Midbrain (tissue), 1 donor: ENCODE measurements around the gene RPL21.
"Not testable (repeated sequence)": the region's sequence is repeated elsewhere in the genome, so short reads cannot be mapped to it uniquely, and the experiment has no call there.

Experiments
- DNase-seq: peaks from one replicate; lab custom pipeline; 2025; lab: John Stamatoyannopoulos, UW

RPL21 gene

DNA sequence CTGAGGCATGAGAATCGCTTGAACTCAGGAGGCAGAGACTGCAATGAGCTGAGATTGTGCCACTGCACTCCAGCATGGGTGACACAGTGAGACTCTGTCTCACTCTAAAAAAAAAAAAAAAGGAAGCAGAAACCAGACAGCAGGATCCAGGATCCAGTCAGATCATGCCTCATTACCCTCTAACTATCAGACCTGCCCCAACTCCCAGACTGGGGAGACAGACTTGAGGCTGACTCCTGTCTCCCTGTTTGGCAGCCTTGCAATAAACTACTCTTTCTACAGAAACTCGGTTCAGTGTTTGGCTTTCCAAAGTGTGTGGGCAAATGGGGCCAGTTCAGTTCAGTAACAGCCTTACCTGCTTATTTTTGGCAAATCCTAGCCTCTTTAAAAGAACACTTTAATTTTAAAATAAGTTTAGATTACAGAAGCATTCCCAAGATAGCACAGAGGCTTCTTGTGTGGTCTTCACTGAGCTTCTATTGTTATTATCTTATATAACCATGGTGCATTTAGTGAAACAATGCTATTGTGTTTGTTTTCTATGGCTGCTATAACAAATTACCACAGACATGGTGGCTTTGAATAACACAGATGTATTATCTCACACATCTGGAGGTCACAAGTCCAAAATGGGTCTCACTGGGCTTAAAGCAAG, 37.8 kb downstream of the RPL21 start:
- DNase-seq: peak; percentile 42

DNA sequence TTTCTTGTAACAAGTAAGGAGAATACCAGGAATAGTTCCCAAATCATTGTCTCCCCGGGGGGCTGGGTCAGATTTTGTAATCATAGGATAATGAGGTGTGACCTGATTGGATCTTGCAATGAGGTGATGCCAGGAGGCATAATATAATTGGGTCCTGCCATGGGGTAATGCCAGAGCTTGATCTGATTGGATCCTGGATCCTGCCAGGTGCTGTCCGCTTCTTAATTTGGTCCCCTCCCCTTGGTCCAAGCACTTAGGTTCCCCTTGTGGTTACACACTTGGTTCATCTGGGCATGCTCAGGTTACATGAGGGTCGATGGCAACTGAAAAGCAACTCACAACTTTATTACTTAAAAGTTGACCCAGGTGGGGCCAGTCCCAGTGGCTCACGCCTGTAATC, 39.4 kb downstream of the RPL21 start:
- no peak for DNase-seq

DNA sequence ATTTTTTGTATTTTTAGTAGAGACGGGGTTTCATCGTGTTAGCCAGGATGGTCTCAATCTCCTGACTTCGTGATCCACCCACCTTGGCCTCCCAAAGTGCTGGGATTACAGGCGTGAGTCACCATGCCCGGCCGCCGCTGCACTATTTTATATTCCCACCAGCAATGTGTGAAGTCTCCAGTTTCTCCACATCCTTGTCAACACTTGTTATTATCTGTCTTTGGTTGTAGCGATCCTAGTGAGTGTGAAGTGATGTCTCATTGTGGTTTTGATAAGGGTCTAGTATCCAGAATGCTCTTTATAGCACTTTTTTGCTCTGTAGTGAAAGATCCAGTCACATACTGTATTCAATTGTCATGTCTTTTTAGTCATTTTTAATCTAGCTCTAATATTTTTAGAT, 40.6 kb downstream of the RPL21 start:
- DNase-seq: not testable (repeated sequence)

DNA sequence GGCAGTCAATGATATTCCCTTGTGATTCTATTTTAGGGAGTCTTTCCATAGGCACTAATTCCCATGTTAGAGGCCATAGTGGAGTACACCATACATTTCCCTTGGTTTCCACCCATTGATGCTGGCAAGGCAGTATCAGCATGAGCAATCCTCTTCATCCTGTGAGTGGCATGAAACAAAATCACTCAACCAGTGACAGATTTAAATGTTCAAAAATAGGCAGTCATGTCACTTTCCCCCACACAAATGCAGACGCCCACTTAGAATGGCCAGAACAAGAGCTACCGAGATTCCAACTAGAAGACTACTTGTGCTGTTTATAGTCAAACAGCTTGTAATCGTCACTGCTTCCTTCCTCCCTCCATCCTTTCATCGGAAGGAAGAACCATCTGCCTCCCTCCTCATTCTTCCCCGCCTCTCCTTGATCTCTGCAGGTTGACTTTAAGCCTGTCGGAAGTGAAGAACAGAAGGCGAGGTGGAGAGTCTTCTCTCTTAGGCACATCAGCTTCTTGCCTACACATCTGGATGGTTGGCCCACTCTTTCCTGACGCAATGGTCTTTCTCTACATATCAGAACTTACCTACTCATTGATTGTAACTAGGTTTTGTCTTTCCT, 41.8 kb downstream of the RPL21 start:
- no peak for DNase-seq

DNA sequence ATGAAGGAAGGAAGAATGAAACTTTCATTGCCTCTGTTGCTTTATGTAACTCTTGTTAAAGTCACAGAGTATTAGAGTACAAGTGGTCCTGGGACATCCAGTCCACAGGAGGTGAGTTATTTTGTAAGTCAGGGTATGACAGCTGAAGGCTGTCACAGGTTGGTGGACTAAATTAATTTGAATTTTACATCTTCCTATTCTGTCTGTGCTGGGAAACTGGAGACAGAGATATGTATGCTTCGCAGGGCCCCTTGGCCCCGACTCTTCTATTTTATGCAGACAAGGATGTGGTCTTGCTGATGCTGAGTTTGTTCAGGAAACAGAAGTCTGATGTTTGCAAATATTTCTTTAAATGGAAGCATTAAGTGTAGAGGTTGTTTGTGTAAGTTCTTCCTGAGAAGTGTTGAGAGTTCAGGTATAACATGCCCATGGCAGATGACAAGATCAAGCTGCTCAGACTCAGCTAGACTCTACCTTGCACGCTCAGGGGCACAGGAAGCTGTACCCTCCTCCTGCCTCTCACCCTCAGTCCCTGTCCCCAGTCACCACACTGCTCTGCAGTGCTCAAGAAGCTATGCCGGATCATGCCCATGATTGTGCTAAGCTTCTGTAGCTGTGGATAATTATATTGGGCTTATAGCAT, 42.6 kb downstream of the RPL21 start:
- no peak for DNase-seq

DNA sequence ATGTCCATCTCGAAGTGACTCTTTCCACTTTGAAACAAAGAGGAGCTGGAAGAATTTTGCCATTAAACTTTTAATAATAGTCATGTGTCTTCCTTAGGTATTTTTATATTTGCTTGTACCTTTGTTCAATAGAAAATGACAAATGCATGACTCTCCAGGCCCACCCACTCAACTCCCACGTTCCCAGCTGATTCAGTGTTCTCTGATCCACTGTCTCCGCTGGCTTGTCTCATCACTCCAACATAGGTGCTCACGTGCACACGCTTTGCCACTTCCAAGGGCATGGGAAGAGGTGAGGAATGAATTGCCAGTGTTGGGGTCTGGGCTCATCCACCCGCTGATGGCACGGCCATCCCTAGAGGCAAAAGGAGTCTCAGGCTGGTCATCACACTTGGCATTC, 43.7 kb downstream of the RPL21 start:
- DNase-seq: no peak

DNA sequence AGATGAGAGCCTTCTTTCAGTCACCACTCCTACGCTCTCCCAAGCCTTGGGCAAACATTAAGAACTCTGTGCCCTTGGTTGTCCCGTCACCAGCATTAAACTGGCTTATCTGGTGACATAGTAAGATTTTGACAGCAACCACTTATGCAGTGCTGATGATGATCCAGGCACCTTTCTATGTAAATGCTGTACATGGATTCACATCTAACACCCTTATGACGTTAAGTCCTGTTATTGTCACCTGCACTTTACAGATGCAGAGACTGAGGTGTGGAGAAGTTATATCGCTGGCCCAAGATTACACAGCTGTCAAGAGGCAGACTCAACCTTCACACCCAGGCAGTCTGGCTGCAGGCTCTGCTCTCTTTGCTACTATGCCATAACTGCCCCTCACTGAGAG, 44.3 kb downstream of the RPL21 start:
- DNase-seq: no peak

DNA sequence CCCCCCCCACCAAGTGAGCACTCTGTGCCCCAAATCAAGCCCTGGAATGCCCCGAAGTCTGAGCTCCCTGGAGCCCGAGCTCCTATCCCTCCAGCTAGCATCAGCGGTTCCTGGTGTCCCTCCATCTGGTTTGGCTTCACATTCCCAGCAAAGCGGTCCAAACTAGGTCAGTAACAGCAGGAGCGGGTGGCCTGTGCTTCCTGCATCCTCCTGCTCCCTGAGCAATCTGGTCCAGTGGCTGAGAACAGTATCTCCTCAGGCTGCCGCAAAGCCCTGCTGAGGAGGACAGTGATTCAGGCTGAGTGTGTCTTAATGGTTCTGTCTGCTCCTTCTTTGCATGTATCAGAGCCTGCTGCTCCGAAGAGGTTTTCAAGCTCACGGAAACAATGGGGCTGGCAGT, 45.1 kb downstream of the RPL21 start:
- no peak for DNase-seq

DNA sequence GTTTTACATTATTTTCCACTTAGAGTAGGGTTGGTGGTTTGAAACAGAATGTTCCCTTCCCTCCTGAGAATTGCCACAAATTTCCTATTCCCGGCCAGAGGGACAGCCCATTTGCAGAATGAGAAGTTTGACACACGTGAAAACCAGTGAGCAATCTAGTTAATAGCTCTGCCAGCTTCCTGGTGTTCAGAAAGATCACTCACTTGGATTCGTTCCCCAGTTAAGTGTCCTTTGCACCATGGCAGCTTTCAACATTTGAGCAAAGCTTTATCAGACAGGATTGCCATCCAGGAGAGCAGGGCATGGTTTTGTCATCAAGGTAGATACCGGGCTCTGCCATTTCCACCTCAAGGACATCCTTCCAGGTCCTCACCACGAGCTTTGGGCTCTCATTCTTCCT, 47.5 kb downstream of the RPL21 start:
- DNase-seq: no peak

DNA sequence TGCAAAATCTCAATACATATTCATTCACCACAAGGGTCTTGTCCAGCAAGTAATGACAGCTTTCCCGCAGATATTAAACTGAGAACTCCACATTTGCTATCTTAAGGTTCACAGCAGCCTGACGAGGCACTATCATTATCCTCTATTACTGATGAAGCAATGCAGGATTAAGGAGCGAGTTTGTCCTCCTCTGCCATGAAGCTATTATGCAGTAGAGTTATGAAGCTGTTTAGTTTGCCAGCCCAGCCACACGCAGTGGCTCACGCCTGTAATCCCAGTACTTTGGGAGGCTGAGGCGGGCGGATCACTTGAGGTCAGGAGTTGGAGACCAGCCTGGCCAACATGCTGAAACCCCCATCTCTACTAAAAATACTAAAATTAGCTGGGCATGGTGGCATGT, 49.0 kb downstream of the RPL21 start:
- DNase-seq: not testable (repeated sequence)

DNA sequence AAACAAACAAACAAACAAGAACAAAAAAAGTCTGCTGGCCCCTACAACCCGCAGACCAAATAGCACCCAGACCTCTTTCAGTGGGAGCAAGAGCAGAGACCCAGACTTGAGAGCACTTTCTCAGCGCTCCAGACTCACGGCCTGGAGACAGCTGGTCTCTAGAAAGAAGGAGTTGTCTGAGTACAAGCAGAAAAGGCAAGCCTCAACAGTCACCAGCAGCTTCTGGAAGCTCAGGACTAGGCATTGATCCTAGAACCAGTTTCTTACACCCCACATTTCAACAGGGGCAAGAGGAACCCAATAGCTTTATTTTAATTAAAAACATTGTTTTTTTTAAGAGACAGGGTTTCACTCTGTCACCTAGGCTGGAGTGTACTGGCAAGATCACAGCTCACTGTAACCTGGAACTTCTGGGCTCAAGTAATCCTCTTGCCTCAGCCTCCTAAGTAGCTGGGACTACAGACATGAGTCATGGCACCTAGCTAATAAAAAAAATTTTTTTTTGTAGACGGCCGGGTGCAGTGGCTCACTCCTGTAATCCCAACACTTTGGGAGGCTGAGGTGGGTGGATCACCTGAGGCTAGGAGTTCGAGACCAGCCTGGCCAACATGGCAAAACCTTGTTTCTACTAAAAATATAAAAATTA, 49.7 kb downstream of the RPL21 start:
- DNase-seq: no peak

DNA sequence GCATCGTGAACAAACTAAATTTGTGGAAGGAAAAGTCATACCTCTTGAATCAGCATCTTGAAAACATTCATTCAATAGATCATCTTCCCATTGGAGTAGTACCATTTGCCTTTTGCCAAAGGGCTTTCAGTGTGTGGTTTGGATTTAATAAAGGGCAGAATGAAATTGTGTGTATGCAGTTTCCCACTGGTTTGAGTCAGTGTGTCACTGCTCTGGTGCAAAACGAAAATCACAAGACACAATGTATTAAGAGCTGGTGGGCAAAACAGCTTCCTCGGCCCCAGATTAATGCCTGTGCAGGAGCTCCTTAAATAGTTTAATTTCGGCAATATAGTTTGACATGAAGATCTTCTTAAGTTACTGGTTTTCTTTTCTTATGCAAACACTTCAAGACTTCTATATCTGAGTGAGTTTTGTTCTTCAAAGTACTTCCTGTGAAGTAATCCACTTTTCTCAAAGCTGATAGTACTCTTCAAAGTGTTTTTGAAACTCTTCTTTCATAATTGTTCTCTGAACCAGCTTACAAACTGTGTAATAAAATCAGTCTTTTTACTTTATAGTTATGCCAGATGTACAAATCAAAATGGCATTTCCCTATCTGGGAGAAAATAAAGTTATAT, 51.4 kb downstream of the RPL21 start:
- no peak for DNase-seq

DNA sequence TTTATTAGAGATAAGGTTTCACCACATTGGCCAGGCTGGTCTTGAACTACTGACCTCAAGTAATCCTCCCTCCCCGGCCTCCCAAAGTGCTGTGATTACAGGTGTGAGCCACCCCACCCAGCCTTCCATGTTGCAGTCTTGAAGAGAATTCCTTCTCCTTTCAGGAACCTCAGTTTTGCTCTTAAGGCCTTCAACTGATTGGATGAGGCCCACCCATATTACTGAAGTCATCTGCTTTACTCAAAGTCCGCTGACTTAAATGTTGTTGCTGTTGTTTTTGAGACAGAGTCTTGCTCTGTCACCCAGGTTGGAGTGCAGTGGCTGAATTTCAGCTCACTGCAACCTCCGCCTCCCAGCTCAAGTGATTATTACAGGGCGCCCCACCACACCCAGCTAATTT, 52.7 kb downstream of the RPL21 start:
- no peak for DNase-seq

DNA sequence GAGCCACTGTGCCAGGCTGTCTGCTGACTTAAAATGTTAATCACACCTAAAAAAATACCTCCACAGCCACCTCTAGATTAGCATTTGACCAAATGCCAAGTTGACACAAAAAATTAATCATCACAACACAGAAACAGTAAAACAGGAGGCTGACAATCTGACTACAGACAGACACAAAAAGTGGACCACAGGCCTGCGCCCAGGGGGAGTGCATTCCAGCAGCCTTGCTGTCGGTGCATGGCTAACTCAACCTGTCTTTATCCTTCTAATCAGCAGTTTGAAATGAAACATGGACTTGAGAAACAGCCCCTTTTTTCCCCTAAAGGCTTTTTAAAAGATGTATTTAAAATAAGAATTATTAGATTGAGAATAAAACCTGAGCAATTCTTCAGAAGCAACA, 53.3 kb downstream of the RPL21 start:
- no peak for DNase-seq
